Transverse colon (tissue), 4 donors: ENCODE measurements around the gene NT5DC1.

Experiments
- POLR2A ChIP-seq: fragments of 450-650 bp; IDR thresholded peaks from one replicate; pipeline ENCODE4 v1.6.1; 2016; ENCODE audit warnings: antibody characterized with exemption, mild to moderate bottlenecking, moderate library complexity
- POLR2AphosphoS5 ChIP-seq, 3 donors: sonication (generic); formaldehyde crosslinking; IDR thresholded peaks; one replicate each; pipeline ENCODE4 v1.6.1; 2016; ENCODE audit warnings: antibody characterized with exemption in 3 of 3
- TF ChIP-seq, protein P1 (sequence below), 5 experiments: fragments of 200-600 bp in 3 of 5; fragments of 450-650 bp in 2 of 5; sonication (generic) in 3 of 5; IDR thresholded peaks; 1 replicate in 2 of 5; 2 replicates in 3 of 5; pipeline ENCODE4 v1.5.1; 2016 to 2017; ENCODE audit warnings: antibody characterized with exemption in 5 of 5, inconsistent platforms in 3 of 5, mild to moderate bottlenecking in 2 of 5, moderate library complexity in 1 of 5

DNA sequence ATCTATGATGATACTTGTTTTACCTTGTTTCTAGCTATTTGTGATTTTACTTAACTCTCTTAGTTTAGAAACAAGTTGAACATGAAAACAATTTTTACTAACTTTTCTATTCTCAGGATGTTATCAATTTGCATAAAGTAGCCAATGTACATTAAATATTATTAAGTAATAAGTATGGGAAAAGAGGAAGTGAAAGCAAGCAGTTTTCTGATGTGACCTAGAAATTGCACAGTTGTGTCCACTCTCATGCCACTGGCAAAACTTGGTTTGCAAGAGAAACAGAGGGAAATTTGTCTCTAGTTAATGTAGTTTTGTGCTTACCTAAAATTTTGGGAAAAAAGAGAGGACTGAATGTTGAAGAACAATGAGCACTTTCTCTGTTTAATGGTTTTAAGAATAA lies 198.3 kb downstream of the NT5DC1 start:
- TF ChIP-seq, protein P1, sequence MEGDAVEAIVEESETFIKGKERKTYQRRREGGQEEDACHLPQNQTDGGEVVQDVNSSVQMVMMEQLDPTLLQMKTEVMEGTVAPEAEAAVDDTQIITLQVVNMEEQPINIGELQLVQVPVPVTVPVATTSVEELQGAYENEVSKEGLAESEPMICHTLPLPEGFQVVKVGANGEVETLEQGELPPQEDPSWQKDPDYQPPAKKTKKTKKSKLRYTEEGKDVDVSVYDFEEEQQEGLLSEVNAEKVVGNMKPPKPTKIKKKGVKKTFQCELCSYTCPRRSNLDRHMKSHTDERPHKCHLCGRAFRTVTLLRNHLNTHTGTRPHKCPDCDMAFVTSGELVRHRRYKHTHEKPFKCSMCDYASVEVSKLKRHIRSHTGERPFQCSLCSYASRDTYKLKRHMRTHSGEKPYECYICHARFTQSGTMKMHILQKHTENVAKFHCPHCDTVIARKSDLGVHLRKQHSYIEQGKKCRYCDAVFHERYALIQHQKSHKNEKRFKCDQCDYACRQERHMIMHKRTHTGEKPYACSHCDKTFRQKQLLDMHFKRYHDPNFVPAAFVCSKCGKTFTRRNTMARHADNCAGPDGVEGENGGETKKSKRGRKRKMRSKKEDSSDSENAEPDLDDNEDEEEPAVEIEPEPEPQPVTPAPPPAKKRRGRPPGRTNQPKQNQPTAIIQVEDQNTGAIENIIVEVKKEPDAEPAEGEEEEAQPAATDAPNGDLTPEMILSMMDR (IDR thresholded peaks at IDR 0.05) = no peak
- no peak for TF ChIP-seq POLR2AphosphoS5 (IDR thresholded peaks at IDR 0.05)
- TF ChIP-seq POLR2A = no peak
